ENCODE results near the gene ARF3. TPM values are rescaled to one million over a fixed set of nuclear protein-coding genes. Genes with fewer than 3 reads are reported as not detected.

Gene ARF3
- total RNA-seq, result 46.1 and 61.5 TPM in 2 replicates

GRCh38 chr12:48957141-48958048, at the start of gene ARF3:
ARF3 (minus strand) TSS chr12:48957487; CDS start chr12:48941095, 16,392 bp downstream.
- DNase-seq, result peak; percentile 95

- DNase-seq, result no peak
These were observed 43.1 kb upstream of the ARF3 start for GRCh38 chr12:49000346-49000745.

GRCh38 chr12:48999371-49000131, 42.3 kb upstream of the ARF3 start, which contains the start of gene DDN:
DDN (minus strand) TSS chr12:48999375; CDS start chr12:48999287, 88 bp downstream.
- DNase-seq, result peak; percentile 45

GRCh38 chr12:48998497-48999353, 41.4 kb upstream of the ARF3 start:
- peak; percentile 28 for DNase-seq

- no peak for DNase-seq
These were observed 40.6 kb upstream of the ARF3 start for GRCh38 chr12:48997719-48998496.

GRCh38 chr12:48996794-48997718, 39.8 kb upstream of the ARF3 start:
- peak; percentile 83 for DNase-seq

- peak; percentile 88 for DNase-seq
These were observed 38.0 kb upstream of the ARF3 start for GRCh38 chr12:48995086-48995879.

GRCh38 chr12:48994224-48995085, 37.2 kb upstream of the ARF3 start:
- no peak for DNase-seq

GRCh38 chr12:48993787-48994186, 36.5 kb upstream of the ARF3 start:
- no peak for DNase-seq

GRCh38 chr12:48991247-48992050, 34.2 kb upstream of the ARF3 start:
- no peak for DNase-seq

GRCh38 chr12:48990552-48990951, 33.3 kb upstream of the ARF3 start:
- DNase-seq, result no peak

- peak; percentile 79 for DNase-seq
These were observed 30.9 kb upstream of the ARF3 start for GRCh38 chr12:48988030-48988649.

- DNase-seq, result no peak
These were observed 29.5 kb upstream of the ARF3 start for GRCh38 chr12:48986720-48987291.

- no peak for DNase-seq
These were observed 28.6 kb upstream of the ARF3 start for GRCh38 chr12:48985901-48986300.

- DNase-seq, result no peak
These were observed 28.2 kb upstream of the ARF3 start for GRCh38 chr12:48985475-48985897.

GRCh38 chr12:48982397-48983080, 25.3 kb upstream of the ARF3 start:
- DNase-seq, result no peak

Measured in dermis blood vessel endothelial cell (primary cell).